GM08714 (cell line): ENCODE data around the gene B3GNT8.
A peak's percentile ranks its signal among the peaks of the same experiment; 100 is the strongest.

Experiments used
- H3K4me3 ChIP-seq: fragments of 200-500 bp; sonication (Bioruptor generic); 2 replicates; pipeline ENCODE4 v1.5.1; 2014; ENCODE audit warnings: mild to moderate bottlenecking, low read length, inconsistent platforms
- ZNF274 ChIP-seq: IDR thresholded peaks from 2 replicates; pipeline ENCODE4 v1.6.1; 2012; ENCODE audit warnings: mild to moderate bottlenecking, low read depth, low read length

B3GNT8 gene

DNA sequence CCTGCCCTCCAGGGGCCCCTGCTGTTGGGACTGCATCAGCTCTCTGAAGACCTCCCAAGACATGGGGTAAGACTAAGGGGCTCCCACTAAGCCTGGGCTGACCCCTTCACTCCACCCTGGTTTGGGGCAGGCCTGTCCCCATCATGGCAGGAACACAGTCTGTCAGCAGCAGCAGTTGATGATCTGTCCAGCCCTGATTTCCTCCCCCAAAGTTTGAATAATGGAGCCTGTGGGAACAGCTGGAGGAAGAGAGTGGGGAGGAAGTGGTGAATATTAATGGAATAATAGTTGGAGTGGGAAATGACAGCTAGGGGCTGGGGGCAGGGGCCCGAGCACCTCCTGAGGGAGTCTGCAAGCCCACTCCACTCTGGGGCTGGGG, 1.3 kb upstream of the B3GNT8 start:
- H3K4me3 ChIP-seq, result peak overlapping the region; percentile 39; the same call in 1 of the 2 replicates
- no peak for TF ChIP-seq ZNF274

DNA sequence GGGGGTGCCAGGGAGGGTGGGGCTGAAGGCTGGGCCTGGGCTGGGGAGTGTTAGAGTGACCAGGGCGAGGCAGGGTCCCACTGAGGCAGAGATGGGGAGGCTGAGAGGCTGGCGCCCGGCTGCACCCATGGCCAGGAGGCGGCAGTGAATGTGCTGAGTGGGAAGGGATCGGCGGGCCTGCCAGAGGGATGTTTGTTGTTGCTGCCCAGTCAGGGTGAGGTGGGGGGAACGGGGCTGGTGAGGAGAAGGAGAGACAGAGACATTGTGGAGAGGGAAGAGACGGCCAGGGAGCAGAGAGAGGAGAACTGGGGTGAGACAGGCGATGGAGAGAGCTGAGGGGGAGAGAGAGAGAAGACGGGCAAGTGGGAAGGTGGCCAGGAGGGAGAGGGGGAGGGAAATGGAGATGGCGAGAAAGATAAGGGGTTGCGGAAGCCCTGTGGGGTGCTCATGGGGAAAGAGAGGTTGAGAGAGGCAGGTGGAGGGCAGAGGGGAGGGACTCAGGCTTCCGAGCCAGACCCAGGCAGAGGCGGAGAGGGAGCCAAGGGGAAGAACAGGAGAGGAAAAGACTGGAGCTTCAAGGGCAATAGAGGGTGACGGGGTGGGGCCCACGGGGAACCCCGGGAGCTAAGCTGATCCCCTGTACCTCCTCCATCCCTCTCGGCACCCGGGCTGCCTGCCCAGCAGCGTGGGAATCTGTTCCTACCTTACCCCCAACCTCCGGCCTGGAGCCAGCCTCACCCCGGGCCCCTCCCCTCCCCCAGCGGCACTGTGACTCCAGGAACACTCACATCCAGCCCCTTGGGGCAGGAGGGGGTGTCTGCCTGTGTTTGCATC, 690 bp upstream of the B3GNT8 start:
- no peak for TF ChIP-seq ZNF274
- peak overlapping the region; percentile 39; the same call in 1 of the 2 replicates for H3K4me3 ChIP-seq

DNA sequence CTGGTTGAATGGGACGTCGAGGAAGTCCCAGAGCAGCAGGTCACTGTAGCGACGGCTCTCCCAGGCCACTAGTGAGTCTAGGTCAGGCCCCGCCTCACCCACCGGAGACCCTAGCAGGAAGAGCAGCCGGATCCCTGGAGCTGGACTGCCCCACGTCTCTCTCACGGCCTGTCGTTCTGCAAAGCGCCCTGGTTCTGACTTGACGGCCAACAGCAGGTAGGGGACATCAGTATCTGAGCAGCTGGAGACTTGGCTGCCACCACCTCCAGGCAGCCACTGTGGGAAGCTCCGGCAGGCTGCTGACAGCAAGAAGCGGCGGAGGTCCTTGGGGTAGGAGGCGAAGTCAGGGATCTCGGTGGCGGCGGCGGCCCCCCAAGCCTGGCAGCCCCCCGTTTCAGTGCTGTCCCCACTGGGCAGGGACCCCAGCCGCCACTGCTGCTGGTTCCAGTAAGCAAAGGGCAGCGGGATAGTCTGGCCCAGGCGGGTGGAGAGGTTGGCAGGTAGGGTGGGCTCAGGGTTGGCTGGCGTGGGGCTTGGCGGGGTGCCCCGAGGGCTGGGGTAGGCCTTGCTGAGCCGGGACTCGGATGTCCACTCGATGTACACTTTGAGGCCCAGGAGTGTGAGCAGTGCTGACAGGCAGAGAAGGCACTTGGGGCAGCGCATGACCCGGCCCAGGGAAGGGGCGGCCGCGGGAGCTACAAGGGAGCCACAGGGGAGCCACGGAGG, 895 bp downstream of the B3GNT8 start:
- H3K4me3 ChIP-seq, result no peak overlapping the region
- no peak for TF ChIP-seq ZNF274

DNA sequence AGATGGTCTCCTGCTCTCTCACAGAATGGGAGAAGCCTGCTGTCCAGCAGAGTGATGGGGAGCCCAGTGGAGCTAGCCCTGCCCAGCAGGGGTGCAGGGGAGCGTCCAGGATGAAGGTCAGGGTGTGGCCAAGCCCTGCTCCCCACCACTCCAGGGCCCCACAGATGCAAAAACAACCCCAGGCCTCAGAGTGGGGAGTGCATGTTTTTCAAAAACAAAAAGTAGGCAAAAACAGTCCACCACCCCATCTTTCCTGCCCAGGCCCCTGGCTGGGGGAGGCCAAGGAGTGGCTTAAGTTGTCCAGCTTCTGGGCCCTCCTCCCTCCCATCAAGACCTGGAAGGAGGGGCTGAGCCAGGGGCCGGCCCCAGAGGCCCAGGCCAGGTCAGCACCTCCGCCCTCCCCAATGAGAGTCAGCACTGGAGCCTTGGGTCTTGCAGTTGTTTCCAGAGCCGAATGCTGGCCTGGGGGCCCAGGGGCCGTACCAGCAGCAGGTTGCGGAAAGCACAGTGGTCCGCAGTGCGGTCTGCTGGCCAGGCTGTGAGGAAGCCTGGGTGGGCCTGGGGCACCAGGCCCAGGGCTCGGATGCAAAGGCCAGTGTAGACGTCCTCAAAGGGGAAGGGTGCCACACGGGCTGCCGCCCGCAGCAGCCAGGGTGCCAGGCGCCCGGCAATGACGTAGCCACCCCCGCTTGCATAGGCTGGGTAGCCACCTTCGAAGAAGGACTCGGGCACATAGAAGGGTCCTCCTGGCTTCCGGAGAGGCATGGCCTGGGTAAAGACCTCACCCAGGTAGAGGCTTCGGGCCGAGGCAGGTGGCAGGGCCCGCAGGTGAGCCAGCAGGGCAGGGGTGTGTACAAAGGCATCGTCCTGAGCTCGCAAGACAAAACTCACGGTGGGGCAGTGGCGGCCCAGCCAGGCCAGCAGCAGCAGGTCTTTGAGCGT, 1.7 kb downstream of the B3GNT8 start:
- no peak for TF ChIP-seq ZNF274
- H3K4me3 ChIP-seq, result no peak overlapping the region

DNA sequence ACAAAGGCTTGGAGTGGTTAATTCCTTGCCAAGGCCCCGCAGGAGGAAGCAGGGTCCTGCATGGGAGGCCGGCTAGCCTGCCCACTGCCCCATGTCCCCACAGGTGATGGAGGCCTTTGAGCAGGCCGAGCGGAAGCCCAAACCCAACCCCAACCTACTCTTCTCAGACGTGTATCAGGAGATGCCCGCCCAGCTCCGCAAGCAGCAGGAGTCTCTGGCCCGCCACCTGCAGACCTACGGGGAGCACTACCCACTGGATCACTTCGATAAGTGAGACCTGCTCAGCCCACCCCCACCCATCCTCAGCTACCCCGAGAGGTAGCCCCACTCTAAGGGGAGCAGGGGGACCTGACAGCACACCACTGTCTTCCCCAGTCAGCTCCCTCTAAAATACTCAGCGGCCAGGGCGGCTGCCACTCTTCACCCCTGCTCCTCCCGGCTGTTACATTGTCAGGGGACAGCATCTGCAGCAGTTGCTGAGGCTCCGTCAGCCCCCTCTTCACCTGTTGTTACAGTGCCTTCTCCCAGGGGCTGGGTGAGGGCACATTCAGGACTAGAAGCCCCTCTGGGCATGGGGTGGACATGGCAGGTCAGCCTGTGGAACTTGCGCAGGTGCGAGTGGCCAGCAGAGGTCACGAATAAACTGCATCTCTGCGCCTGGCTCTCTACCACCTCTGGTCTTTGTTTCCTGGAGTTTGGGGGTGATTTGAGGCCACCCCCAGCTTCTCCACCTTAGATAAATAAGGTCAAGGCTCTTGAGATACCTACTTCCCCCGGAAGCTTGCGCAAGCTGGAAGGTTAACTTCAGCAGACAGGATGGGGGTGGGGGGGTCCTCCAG, 2.6 kb downstream of the B3GNT8 start:
- no peak overlapping the region for H3K4me3 ChIP-seq
- TF ChIP-seq ZNF274, result no peak

DNA sequence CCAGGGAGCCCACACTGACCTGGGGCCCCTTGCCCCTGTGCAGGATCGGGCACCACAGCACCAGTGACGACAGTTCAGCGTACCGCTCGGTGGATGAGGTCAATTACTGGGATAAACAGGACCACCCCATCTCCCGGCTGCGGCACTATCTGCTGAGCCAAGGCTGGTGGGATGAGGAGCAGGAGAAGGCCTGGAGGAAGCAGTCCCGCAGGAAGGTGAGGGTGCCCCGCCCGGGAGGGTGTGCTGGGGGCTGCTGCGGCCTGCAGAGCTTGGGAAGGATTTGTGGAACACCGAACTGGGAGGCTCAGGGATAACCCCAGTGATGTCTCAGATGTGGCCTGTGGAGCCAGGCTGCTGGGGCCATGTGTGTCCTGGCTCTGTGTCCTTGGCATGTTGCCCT, 4.2 kb downstream of the B3GNT8 start:
- TF ChIP-seq ZNF274, result no peak

DNA sequence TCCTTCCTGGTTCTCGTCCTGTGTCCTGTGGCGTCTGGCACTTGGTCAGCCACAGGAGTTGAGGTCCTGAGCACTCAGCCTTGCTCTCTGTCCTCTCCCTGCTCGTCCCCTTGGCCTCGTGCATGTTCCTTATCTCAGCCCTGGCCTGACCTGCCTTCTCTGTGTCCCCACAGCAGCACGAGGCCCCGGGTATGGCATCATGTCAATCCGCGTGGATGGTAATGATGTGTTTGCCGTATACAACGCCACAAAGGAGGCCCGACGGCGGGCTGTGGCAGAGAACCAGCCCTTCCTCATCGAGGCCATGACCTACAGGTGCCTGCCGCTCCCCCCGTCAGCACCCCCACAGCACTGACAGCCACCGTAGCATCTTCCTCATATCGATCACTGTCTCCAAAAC, 4.7 kb downstream of the B3GNT8 start:
- TF ChIP-seq ZNF274, result no peak

More for the DNA sequence above, 4.2 kb downstream of the B3GNT8 start:
- no peak overlapping the region for H3K4me3 ChIP-seq

DNA sequence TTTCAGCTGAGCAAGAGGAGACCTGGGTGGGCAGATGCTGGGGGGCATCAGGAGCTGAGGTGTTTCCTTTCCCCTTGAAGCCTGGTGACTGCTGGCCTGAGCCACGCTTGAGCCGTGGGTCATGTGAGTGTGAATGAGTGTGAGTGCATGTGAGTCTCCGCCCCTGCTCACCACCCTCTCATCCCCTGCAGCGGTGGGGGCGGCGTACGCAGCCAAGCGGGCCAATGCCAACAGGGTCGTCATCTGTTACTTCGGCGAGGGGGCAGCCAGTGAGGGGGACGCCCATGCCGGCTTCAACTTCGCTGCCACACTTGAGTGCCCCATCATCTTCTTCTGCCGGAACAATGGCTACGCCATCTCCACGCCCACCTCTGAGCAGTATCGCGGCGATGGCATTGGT, 5.2 kb downstream of the B3GNT8 start:
- no peak overlapping the region for H3K4me3 ChIP-seq
- no peak for TF ChIP-seq ZNF274

More for the DNA sequence above, 4.7 kb downstream of the B3GNT8 start:
- H3K4me3 ChIP-seq, result no peak overlapping the region

DNA sequence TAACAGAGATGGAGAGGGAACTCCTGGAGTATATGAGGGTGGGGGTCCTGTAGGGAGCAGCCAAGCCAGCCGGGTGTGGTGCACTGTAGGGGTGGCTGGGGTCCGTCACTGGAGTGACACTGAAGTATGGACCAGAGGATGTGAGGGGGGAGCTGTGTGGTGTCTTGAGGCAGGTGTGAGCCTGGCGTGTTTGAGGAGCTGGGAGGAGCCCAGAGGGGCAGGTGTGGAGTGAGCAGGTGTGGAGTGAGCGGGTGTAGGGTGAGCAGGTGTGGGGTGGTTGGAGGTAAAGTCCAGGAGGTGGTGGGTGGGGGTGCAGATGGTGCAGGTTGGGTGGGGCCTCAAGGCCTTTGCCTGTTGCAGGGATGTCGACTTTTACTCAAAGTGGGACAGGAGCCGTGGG, 5.9 kb downstream of the B3GNT8 start:
- no peak for TF ChIP-seq ZNF274
- H3K4me3 ChIP-seq, result no peak overlapping the region

DNA sequence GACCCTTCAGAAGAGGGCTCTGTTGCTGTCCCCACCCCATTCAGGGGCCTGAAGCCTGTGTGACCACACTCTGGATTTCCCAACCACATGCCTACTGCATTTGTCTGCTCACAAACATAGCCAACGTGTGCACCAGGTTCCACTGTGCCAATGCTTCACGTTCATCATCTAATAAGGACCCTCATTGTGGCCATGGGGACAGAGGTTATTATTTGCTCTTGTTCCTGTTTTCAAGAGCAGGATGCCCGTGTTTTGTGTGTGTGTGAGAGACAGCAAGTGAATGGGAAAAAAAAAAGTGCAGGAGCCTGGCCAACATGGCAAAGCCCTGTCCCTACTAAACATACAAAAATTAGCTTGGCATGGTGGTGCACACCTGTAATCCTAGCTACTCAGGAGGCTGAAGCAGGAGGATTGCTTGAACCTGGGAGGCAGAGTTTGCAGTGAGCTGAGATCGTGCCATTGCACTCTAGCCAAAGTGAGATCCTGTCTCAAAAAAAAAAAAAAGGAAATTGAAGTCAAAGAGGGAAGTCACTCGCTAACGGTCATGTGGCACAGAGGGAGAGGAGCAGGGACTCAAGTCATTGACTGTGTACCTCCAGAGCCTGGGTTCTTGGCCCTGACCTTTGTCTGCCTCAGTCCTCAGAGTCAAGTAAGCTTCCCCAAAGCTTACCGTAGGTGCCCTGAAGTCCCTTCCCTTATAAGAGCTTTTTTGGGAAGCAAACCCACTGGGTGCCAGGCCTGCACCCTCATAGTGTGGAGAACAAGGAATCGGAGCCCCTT, 6.9 kb downstream of the B3GNT8 start:
- no peak for TF ChIP-seq ZNF274
- no peak overlapping the region for H3K4me3 ChIP-seq

DNA sequence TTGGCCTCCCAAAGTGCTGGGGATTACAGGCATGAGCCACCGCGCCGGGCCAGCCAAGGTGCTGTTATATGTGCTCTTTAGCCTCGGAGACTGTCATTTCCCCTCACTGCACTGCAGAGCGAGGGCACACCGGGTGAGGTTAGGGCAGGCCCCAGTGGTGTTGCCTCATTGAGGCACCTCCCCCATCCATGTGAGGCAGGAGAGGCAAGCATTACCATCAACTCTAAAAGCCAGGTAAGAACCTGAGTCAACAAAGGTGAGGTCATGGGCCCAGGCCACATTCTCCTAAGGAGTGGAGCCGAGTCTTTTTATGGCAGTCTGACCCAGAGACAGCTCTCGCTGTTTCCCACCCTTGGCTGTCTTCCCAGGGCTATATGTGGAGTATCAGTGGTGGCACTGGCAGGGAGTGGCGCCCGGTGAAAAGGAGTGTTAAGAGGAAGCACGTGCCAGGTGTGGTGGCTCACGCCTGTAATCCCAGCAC, 10.9 kb downstream of the B3GNT8 start:
- TF ChIP-seq ZNF274, result no peak
- no peak overlapping the region for H3K4me3 ChIP-seq

DNA sequence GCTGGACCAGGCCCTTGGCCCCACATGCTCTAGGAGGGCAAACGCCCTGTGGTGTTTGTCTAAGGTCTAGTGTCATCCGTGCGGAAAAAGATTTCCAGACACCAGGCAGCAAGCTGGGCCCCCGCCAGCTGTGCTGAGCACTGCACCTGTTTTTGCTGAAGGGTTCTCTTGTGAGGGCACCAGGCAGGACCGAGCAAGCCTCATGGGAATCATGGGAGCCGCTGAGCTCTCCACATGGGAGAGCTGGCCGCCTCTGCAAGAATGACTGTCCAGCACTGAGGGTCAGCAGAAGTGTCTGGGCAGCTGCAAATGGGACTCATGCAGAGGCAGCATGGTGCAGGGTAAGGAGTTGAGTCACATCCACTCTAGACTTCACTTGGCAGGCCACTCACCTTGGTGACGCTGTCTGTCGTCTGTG, 12.0 kb downstream of the B3GNT8 start:
- no peak overlapping the region for H3K4me3 ChIP-seq
- no peak for TF ChIP-seq ZNF274
